ENCODE data around the gene HRH1. TPM values are rescaled to one million over a fixed set of nuclear protein-coding genes. Genes with fewer than 3 reads are reported as not detected.

HRH1 gene
- total RNA-seq, 1 donor from 2014 or later: 0.19 TPM

DNA sequence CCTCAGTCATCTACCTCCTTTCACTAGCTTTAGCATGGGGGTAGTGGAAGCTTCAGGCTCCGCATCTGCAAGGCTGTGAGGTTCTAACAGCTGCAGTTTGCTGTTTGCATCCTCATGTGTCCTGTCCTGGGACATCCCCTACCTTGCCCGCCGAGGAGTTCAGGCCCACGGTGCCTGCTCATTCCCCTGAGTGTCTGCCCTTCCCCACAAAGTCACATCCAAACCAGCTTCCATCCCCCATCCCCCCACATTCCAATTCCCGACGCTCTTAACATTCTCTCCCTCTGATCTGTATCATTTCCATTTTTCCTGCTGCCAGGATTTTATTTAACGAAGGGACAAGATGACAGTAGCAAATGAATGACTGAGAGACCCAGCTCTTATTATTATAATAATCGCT, 43.8 kb downstream of the HRH1 start:
- H3K4me3 Mint-ChIP-seq: no peak overlapping the region
- Histone ChIP-seq H3K79me2 (ENCODE audit: low read depth) (no peaks in the 10 kb centered on the region), H3K27ac (no peak overlapping the region), H2AFZ (replicated peaks) (no peak overlapping the region), H3F3A (ENCODE audit: low read depth) (no peaks in the 10 kb centered on the region), H3K9ac (no peak overlapping the region), H4K20me1 (ENCODE audit: low read depth) (no peaks in the 10 kb centered on the region), H3K27me3 (no peaks in the 10 kb centered on the region), H3K4me3 (no peak overlapping the region), H3K9me3 (ENCODE audit: low read depth) (no peaks in the 10 kb centered on the region), H3K36me3 (no peaks in the 10 kb centered on the region), H3K4me2 (no peak overlapping the region), H3K4me1 (peaks cover 6% of the 10 kb centered on the region)
- H3K9me3 Mint-ChIP-seq: peaks cover 6% of the 10 kb centered on the region
- no peak for DNase-seq (ENCODE audit: low spot score)
- H3K4me1 Mint-ChIP-seq: peaks cover 27% of the 10 kb centered on the region
- H3K27ac Mint-ChIP-seq: no peak overlapping the region
- TF ChIP-seq EZH2phosphoT487 (IDR thresholded peaks at IDR 0.05) (no peak), EZH2 (IDR thresholded peaks at IDR 0.05) (no peak)
- TF ChIP-seq, protein P1, sequence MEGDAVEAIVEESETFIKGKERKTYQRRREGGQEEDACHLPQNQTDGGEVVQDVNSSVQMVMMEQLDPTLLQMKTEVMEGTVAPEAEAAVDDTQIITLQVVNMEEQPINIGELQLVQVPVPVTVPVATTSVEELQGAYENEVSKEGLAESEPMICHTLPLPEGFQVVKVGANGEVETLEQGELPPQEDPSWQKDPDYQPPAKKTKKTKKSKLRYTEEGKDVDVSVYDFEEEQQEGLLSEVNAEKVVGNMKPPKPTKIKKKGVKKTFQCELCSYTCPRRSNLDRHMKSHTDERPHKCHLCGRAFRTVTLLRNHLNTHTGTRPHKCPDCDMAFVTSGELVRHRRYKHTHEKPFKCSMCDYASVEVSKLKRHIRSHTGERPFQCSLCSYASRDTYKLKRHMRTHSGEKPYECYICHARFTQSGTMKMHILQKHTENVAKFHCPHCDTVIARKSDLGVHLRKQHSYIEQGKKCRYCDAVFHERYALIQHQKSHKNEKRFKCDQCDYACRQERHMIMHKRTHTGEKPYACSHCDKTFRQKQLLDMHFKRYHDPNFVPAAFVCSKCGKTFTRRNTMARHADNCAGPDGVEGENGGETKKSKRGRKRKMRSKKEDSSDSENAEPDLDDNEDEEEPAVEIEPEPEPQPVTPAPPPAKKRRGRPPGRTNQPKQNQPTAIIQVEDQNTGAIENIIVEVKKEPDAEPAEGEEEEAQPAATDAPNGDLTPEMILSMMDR (IDR thresholded peaks at IDR 0.05): no peak
- peaks cover 2% of the 10 kb centered on the region for H3K36me3 Mint-ChIP-seq
- peaks cover 10% of the 10 kb centered on the region for H3K27me3 Mint-ChIP-seq (ENCODE audit: insufficient read depth, low read depth)

DNA sequence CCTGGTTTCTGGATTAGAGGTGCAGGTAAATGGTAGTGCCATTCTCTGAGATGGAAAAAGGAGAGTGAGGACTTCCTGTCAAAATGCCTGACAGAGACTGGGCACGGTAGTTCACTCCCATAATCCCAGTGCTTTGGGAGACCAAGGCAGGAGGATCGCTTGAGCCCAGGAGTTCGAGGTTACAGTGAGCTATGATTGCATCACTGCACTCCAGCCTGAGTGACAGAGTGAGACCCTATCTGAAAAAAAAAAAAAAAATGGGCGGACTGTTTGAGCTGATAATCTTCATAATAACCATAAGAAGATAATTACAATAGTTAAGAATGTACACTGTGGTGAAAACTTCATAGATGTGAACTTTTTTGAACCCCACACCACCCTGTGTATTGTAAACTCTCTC, 44.2 kb downstream of the HRH1 start:
- Histone ChIP-seq H3K27ac (no peak overlapping the region), H3K27me3 (no peaks in the 10 kb centered on the region), H3K9ac (no peak overlapping the region), H3K4me3 (no peak overlapping the region), H3K4me2 (no peak overlapping the region), H4K20me1 (ENCODE audit: low read depth) (no peaks in the 10 kb centered on the region), H3K36me3 (no peaks in the 10 kb centered on the region), H3K9me3 (ENCODE audit: low read depth) (no peaks in the 10 kb centered on the region), H3K4me1 (peaks cover 6% of the 10 kb centered on the region), H2AFZ (replicated peaks) (no peak overlapping the region), H3F3A (ENCODE audit: low read depth) (no peaks in the 10 kb centered on the region), H3K79me2 (ENCODE audit: low read depth) (no peaks in the 10 kb centered on the region)
- Mint-ChIP-seq H3K4me1 (peaks cover 27% of the 10 kb centered on the region), H3K9me3 (peaks cover 4% of the 10 kb centered on the region), H3K27me3 (ENCODE audit: insufficient read depth, low read depth) (peaks cover 10% of the 10 kb centered on the region), H3K36me3 (peaks cover 2% of the 10 kb centered on the region), H3K4me3 (no peak overlapping the region), H3K27ac (no peak overlapping the region)
- TF ChIP-seq, protein P1 (IDR thresholded peaks at IDR 0.05): no peak
- no peak for TF ChIP-seq EZH2 (IDR thresholded peaks at IDR 0.05)
- TF ChIP-seq EZH2phosphoT487 (IDR thresholded peaks at IDR 0.05): no peak
- DNase-seq (ENCODE audit: low spot score): no peak

DNA sequence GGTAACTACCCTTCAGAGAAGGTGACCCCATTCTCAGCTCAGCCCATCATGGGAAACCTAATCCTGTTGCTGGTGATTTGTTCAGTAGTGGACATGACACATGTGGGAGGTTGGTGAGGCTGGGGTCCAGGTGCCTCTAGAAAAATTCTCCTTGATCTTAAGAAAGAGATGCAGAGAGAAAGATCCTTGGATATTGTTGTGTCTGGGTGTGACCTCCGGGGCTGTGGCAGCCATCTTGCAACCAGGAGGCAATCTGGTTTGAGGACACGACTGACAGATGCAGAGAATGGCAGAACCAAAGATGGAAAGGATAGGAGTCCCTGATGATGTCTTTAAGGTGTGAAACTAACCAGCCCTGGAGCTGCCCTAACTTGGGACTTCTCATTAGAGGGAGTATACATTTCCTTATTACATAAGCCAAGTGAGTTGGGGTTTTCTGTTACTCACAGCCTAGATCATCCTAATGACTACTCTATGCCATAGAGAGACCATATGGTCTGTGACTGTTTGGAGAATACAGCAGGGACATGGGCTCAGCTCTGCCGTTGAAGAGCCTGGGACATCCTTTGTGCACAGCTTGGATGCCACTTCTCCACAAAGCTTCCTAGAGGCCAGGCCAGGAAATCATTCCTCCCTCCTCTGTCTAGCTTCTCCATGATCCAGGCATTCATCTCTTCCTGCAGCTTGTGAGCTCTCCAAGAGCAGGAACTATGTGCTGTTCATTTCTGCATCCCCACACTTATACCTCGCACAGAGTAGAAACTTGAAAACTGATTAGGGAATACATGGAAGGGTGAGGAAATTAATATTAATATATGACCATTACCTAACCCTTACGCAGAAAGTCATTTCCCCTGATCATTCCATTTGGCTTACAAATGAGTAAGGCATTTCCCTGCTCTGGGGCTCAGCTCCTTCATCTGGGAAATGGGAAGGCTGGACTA, 45.9 kb downstream of the HRH1 start:
- H3K36me3 ChIP-seq: no peaks in the 10 kb centered on the region
- peaks cover 6% of the 10 kb centered on the region for H3K4me1 ChIP-seq

More for the DNA sequence above, 45.9 kb downstream of the HRH1 start:
- Mint-ChIP-seq H3K27me3 (ENCODE audit: insufficient read depth, low read depth) (peaks cover 10% of the 10 kb centered on the region), H3K4me3 (no peak overlapping the region), H3K36me3 (no peaks in the 10 kb centered on the region), H3K9me3 (no peaks in the 10 kb centered on the region), H3K27ac (no peak overlapping the region), H3K4me1 (peaks cover 24% of the 10 kb centered on the region)
- no peaks in the 10 kb centered on the region for H3F3A ChIP-seq (ENCODE audit: low read depth)
- H3K9me3 ChIP-seq (ENCODE audit: low read depth): no peaks in the 10 kb centered on the region
- no peaks in the 10 kb centered on the region for H3K27me3 ChIP-seq
- H3K9ac ChIP-seq: no peak overlapping the region
- no peaks in the 10 kb centered on the region for H3K79me2 ChIP-seq (ENCODE audit: low read depth)
- H3K27ac ChIP-seq: no peak overlapping the region
- DNase-seq (ENCODE audit: low spot score): no peak
- H4K20me1 ChIP-seq (ENCODE audit: low read depth): no peaks in the 10 kb centered on the region
- H3K4me3 ChIP-seq: no peak overlapping the region
- no peak for TF ChIP-seq EZH2phosphoT487 (IDR thresholded peaks at IDR 0.05)
- no peak overlapping the region for H2AFZ ChIP-seq (replicated peaks)
- no peak overlapping the region for H3K4me2 ChIP-seq
